NCI-H2029 (cell line): ENCODE data around the gene TRIM24.

Experiments
- DNase-seq: peaks from one replicate; lab custom pipeline; 2025; lab: John Stamatoyannopoulos, UW

The TRIM24 gene

DNA sequence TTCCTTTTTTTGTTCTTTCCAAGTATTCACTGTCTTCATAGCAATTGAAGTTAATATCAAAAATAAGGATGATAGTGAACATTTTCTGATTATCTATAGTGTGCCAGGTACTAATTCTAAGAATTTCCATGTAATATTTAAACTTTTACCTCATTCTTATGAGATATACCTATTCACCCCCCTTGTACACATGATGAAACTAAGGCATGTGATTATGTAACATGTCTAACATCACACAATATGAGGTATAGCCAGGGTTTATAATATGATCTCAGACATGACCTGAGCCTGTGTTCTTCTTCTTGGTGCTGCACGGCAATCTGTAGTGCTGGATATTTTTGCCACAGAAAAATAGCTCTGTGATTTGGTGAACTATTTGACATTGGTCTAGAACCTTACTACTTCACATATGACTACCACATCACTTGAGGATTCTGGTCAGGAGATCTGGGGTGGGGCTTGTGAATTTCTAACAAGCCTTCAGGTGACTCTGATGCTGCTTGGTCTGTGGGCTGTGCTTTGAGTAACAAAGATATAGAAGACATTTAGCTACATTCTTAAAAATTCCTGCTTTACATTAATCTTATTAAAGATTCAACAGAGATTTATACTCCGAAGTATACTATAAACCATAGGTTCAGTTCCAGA is 79.1 kb downstream of the TRIM24 start:
- DNase-seq, result no peak

DNA sequence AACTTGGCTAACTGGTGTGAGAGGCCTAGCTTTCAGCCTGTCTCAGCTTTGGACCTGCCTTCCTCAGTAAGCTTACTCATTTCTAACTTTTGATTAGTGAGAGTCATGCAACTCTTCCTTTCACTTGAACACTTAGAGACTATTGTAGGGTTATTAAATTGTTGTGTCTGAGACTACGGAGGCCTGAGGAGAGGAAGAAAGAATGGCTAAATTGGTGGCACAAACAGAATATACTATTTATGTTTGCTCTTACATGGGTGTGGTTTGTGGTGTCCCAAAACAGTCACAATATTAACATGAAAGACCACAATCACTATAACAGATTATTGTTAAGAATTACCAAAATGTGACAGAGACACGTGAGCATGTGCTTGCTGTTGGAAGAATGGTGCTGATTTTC is 82.1 kb downstream of the TRIM24 start:
- DNase-seq, result no peak

DNA sequence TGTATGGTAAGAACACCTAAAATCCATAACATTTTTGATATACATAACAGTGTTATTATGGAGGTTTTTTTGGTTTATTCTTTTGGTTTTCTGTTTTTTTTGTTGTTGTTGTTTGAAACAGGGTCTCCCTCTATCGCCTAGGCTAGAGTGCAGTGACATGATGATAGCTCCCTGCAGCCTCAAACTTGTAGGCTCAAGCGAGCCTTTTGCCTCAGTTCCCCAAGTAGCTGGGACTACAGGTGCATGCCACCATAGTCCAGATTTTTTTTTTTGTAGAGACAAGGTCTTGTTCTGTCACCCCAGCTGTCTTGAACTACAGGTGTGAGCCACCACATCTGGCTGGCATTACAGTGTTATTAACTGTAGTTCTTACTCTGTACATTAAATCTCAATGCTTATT is 83.7 kb downstream of the TRIM24 start:
- DNase-seq, result no peak

DNA sequence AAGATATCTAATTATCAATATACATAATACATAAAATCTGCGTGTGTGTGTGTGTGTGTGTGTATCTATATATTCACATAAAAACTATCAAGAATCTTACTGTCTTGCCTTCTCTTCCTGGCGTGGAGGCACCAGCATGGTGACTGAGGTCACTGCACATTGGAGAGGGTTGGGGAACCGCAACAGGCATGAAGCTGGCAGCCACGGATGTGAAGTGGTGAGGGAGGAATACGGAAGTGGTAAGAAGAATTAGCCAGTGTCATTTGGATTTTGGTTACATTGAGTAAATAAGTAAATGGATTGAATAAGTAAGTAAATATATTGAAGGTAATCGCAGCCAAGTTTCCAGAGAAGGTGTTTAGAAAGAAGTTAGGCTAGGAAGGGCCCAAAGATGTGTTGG is 85.1 kb downstream of the TRIM24 start:
- DNase-seq, result peak; percentile 54

DNA sequence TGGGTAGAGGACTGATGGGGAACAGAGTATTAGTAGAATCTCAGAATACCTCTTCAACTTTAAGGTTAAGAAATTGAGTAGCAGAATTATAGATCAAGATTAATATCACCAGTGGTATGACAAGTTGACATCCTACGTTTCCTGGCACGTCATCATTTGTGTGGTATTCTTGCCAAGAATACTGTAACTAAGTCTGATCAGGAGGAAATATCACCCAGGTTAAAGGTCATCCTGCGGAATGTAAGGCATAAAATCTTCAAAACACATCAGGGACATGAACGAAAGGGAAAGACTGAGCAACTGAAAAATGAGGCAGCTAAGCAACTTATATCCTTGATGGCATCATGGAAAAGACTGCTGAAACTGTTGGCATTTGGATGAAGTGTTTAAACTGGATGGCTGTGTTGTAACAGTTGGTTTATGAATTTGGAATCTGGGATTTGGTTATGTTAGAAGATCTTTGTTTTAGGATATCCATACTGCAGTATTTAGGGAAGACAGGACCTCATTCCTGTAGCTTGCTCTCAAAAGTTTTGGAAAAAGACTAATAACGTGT is 86.1 kb downstream of the TRIM24 start:
- no peak for DNase-seq

DNA sequence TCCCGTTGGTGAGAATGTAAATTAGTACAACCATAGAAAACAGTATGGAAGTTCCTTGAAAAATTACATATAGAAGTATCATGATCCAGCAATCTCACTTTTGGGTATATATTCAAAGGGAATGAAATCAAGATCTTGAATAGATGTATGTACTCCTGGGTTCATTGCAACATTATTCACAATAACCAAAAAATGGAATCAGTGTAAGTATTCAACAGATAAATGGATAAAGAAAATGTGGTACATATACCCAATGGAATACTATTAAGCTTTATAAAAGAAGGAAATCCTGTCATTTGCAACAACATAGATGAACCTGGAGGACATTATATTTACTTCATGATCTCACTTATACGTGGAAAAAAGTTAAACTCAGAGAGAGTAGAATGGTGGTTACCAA is 86.8 kb downstream of the TRIM24 start:
- DNase-seq, result no peak

DNA sequence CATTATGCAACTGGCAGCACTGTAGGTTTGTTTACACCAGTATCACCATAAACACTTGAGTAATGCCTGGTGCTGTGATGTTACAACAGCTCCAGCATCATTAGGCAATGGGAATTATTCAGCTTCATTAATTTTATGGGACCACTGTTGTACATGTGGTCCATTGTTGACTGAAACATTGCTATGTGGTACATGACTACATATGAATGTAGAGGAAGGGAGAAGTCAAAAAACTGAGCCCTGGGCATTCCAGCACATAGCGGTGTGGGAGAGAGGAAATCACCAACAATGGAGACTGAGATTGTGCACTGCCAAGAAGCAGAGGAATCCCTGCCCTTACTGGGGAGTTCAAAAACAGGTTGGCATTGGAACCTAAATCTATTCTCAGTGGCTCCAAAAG is 89.0 kb downstream of the TRIM24 start:
- no peak for DNase-seq

DNA sequence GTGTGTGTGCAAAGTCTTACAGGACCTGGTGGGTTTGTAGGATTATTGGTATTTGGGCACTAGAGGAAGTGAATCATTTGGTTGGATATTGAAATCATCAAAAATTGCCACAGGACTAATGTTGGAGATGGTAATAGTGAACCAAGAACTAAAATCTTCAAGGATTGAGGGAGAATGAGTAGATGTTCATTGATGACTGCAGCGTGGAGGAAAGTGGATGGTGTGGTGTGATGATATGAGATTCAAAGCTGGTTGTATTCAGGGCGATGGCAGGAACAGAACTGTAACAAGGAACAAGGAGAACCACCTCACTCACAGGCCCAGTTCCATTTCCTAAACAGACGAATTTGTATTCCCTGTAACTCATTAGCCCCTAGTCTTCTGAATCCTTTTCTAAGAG is 90.3 kb downstream of the TRIM24 start:
- DNase-seq, result no peak

DNA sequence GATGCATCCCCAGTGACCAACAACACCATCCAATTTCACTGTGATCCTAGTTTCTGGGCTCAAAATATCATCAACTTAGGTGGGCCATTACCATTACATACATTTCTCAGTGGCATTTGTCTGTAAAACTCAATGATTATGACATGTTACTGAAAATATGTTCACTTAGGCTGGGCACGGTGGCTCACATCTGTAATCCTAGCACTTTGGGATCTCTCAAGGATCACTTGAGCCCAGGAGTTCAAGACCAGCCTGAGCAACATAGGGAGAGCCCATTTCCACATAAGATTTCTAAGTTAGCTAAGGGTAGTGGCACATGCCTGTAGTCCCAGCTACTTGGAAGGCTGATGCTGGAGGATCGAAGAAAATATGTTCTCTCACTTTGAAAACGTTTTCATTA is 91.0 kb downstream of the TRIM24 start:
- DNase-seq, result no peak

DNA sequence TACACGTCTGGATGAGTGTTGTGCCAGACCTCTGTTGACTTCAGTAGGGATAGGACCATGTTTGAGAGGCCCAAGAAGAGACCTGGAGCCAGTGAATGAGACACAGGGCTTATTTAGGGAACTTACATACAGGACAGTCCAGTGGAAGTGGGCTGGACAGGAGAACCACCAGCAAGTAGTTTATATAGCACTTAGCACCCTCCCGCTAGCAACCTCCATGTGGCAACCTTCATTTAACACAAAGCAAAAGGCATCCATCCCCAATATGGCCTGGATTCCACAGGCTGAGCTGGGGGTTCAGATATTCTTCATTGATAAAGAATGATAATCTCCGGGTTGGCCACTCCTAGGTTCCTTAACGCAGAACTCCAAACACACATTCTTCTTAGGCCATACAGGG is 93.7 kb downstream of the TRIM24 start:
- no peak for DNase-seq

DNA sequence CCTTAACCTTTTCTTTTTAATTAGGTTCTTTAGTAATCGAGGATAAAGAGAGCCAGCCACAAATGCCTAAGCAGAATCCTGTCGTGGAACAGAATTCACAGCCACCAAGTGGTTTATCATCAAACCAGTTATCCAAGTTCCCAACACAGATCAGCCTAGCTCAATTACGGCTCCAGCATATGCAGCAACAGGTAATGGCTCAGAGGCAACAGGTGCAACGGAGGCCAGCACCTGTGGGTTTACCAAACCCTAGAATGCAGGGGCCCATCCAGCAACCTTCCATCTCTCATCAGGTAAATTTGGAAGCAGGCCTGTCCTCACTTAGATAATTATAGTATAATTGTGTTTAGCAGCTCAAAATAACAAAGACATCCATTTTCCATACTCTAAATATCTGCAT is 94.6 kb downstream of the TRIM24 start:
- DNase-seq, result no peak

DNA sequence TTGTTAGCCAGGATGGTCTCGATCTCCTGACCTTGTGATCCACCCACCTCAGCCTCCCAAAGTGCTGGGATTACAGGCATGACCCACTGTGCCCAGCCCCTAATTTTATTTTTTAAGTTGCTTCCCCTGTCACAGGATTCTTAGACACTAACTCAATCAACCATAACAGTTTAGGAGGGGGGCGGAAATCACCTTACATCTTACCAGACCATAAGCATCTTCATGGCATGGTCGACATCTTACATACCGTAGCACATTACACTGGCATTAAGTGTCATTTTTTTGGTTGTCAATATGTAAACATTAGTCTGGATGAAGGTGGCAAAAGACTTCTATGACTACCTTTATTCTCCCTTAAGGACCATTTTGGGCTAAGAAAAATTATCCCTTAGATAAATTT is 95.6 kb downstream of the TRIM24 start:
- no peak for DNase-seq

DNA sequence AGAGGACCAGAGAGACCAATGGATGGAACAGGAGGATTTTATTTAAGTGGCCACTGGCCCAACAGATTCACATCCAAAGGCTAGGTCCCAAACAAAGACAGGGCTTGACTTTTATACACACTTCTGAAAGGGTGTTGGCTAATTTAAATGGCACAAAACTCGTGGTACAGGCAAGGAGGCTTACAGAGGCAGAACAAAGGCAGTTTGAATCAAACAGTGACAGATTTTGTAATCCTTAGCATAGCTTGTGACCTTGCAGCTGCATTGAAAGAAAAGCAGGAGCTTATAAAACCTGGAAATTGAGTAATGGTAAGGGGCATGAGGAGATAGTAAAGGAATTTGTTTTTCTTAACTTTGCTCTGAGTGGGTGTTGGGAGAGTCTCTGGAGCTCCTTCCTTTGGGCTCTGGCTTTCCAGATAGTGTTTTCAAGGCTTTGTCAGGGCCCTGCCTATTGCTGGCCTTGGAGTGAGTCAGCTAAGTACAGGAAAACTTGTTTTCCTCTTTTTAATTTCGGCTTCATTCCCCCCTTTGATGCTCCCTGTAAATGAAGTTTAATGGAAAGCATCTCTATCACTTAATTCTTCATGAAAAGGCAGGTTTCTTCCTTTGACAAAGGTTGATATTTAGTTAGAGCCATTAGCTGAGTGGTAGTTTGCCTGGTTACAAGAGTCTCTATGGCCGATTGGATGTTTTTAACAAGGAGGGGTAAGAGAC is 96.9 kb downstream of the TRIM24 start:
- DNase-seq, result no peak

DNA sequence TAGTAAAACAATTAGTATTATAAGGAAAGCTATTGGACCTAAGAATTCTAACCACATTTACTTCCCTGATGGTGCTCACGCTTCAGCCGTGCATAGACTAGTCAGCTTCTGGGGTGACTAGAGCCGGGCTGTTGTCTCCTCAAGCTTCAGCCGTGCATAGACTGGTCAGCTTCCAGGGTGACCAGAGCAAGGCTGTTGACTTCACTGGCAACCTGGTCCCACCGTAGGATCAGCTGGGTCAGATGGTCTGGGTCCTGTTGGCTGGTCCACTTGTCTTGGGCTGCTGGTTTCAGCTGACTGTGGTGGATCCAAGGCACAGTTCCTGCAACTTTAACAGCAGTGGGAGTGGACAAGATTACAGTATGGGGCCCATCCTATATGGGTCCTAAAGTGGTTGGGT is 99.4 kb downstream of the TRIM24 start:
- DNase-seq, result no peak

DNA sequence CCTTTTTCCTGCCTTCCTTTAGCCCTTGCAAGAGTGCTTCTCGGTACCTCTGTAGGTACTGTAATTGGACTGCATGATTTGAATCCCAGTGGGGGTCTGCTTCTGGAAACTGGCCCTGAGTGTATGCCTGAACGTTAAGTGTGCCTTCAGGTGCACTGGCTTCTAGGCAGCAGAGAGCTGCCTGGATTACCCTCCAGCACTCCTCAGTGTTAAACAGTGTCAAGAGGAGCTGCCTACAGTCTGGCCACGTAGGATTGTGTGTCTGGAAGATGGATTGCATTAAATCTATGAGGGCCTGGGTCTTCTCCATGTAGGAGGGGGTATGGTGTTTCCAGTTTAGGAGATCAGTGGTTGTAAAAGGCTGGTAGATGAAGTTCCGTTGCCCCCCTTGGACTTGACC is 103.7 kb downstream of the TRIM24 start:
- DNase-seq, result peak; percentile 72

DNA sequence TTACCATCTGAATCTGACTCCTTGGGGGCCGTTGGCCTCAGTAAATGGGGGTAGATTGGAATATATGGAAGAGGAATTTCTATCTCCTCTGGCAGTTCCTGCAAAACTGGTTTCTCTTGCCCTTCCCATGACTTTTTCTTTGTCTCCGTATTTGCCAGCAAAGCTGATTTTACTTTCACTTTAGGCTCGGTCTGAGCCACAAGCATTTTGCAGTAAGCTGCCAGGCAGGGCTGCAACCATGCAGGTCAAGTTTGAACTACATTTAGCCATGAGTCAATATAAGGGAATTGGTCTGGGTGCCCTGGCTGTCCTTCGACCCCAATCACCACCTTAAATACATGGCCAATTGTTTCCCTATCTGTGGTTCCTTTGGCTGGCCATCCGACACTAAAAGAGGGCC is 104.3 kb downstream of the TRIM24 start:
- DNase-seq, result peak; percentile 59

DNA sequence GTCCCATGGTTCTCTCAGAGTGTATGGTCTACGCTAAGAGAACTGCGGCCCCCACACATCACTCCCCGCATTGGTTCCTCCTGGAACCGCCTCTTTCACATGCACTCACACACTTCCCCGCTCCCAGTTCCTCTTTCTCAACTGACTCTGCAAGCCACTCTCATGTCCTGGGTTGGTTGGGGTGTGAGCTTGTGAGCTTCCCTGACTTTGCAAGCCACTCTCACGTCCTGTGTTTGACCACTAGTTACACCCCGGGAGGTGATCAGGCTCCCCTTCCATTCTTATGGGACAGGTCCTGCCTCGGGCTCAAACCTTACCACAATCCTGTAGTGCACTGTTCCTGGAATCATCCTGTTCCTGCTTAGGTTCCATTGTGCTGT is 105.0 kb downstream of the TRIM24 start:
- DNase-seq, result no peak

DNA sequence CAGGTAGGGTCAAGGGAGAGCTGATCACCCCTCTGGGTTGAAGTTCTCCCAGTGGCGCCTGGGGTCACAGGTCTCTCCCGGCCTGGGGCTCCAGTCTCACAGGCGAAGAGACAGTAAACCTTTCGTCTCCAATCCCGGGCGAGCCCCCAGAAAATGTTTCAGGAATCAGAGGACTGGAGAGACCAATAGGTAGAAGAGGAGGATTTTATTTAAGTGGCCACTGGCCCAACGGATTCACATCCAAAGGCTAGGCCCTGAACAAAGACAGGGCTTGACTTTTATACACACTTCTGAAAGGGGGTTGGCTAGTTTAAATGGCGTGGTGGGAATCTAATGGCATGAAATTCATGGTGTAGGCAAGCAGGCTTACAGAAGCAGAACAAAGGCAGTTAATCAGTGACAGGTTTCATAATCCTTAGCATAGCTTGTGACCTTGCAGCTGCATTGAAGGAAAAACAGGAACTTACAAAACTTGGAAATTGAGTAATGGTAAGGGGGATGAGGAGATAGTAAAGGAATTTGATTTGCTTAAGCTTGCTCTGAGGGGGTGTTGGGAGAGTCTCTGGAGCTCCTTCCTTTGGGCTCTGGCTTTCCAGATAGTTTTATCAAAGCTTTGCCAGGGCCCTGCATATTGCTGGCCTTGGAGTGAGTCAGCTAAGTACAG is 105.5 kb downstream of the TRIM24 start:
- no peak for DNase-seq

DNA sequence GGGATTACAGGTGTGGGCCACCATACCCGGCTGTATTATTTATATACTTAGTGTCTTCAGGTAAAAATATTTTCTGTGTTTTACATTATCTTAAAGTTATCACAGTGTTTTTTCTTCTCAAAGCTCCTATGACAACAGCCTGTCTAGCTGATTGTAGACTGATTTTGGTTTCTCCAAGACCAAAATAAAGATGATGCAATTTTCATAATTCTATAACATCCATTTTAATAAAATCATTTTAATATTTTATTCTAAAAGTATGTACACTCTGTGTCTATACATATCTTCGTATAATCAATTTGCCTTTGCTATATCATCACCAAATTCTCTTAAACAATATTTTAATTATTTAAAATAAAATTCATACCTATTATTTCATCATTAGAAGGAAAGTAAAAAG is 108.6 kb downstream of the TRIM24 start:
- no peak for DNase-seq

DNA sequence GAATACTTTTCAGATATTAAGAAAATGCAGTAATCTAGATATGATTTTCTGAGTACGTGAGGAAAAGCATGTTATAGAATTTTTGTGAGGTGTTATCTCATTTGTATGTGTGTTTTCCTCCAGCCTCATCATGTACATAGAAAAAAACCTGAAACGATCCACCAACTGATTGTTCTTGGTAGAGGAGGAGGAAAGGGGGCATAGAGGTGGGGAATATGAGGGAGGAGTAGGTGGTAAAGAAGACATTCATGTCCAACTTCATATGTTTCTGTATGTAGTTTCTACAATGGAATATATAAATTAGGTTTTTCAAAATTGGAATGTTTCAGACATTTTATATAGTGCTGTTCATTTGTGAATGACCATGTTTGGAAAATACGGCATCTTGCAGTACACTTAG is 109.4 kb downstream of the TRIM24 start:
- DNase-seq, result no peak

DNA sequence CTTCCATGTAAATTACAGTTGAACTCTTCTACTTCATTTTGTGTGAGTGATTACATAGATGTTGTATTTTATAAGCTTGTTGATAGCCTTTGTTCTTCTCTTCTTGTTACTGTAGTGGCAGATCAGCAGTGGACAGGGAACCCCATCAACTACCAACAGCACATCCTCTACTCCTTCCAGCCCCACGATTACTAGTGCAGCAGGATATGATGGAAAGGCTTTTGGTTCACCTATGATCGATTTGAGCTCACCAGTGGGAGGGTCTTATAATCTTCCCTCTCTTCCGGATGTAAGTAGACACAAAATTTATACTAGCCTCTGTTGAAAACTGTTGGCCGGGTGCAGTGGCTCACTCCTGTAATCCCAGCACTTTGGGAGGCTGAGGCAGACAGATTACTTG is 110.7 kb downstream of the TRIM24 start:
- DNase-seq, result no peak

DNA sequence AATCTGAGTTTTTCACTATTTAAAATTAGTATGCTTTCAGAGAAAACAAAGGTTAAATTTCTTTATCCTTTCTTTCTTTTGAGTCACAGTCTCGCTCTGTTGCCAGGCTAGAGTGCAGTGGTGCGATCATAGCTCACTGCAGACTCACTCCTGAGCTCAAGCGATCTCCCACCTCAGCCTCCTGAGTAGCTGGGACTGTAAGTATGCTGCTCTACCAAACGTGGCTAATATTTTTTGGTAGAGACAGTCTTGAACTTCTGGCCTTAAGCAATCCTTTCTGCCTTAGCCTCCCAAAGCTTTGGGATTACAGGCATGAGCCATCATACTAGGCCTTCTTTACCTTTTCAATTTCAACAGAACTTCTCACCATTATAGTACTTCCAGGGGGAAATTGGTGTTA is 113.7 kb downstream of the TRIM24 start:
- no peak for DNase-seq

DNA sequence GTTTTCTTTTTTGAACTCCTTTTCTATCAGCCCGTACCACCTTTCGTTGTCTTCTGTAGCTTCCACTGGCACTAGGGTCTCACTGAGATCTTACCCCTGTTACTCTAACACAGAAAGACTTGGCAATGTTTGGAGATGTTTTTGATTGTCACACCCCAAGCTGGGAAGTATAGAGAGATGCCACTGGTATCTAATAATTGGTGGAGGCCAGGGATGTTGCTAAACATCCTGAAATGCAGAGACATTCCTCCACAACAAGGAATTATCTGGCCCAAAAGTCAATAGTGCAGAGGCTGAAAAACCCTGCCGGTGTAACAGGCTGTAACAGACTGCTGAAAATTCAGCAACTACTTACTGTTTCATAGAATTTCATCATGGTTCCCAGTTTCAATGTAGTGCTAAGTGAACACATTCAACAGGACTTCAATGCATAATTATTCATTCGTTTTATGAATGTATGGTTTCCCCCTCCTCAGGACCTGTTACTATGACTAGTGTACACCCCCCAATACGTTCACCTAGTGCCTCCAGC is 115.9 kb downstream of the TRIM24 start:
- DNase-seq, result no peak
